ENCODE data around the gene SMAP1.

The SMAP1 gene

DNA sequence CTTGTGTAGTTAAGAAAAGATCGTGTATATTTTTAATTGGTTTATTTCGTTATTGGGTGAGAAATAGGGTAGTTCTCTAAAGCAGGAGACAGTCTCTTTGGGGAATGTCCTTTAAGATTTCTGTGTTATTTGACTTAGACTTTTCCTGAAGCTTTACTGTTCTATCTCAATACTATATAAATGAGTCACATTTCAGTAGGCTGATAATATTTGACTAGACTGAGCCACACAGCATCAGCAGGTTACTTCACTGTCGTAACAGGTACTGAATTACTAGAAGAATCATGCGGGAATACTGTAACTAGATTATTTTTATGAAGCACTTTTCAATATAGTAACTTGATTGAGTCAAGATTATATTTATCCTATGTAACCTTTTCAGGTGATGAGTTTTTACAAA is 1.4 kb downstream of the SMAP1 start:
- Histone ChIP-seq H3K4me1 (peaks cover 0 to 22% (median 2%) of the 10 kb centered on the region in 4 donors), H3K4me3 (peak overlapping the region; percentile 93 to 95), H3K36me3 (no peaks in the 10 kb centered on the region), H3K9me3 (no peaks in the 10 kb centered on the region), H3K27me3 (no peaks in the 10 kb centered on the region), H3K27ac (peak overlapping the region in 1 of 2 donors; percentile 96)
- intact Hi-C loops (cut with DNase I; ENCODE audit: low total_unique reads): loop anchor here (5.0 kb wide), 1 partner anchor 257 kb away; the partner anchor contains the start of gene FAM135A
- TF ChIP-seq, protein P1, sequence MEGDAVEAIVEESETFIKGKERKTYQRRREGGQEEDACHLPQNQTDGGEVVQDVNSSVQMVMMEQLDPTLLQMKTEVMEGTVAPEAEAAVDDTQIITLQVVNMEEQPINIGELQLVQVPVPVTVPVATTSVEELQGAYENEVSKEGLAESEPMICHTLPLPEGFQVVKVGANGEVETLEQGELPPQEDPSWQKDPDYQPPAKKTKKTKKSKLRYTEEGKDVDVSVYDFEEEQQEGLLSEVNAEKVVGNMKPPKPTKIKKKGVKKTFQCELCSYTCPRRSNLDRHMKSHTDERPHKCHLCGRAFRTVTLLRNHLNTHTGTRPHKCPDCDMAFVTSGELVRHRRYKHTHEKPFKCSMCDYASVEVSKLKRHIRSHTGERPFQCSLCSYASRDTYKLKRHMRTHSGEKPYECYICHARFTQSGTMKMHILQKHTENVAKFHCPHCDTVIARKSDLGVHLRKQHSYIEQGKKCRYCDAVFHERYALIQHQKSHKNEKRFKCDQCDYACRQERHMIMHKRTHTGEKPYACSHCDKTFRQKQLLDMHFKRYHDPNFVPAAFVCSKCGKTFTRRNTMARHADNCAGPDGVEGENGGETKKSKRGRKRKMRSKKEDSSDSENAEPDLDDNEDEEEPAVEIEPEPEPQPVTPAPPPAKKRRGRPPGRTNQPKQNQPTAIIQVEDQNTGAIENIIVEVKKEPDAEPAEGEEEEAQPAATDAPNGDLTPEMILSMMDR (IDR thresholded peaks at IDR 0.05): no peak
- DNase-seq: no peak

DNA sequence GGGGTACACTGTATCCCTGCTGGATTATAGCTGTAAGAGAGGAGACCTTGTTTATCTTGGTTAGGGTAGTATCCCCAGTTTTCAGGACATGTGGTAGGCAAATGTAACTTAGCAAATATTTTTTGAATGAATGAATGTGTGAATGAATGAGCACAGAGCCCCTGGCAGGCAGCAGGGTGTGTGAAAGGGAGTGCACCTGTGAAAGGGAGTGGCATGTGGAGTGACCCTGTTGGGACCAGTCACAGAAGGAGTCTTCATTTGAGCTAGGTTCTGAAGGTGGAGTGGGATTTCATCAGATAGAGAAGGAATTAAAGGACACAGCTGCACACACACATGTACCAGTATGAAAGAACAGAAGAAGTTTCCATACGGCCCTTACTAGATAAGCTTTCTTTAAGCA is 4.9 kb downstream of the SMAP1 start:
- intact Hi-C loops (cut with DNase I; ENCODE audit: low total_unique reads): no loop called here
- H3K27ac ChIP-seq: no peak overlapping the region
- no peaks in the 10 kb centered on the region for H3K27me3 ChIP-seq
- H3K36me3 ChIP-seq: no peaks in the 10 kb centered on the region
- no peak overlapping the region for H3K4me3 ChIP-seq
- DNase-seq: no peak
- no peaks in the 10 kb centered on the region for H3K9me3 ChIP-seq
- peaks cover 0 to 17% (median 2%) of the 10 kb centered on the region in 4 donors for H3K4me1 ChIP-seq
- TF ChIP-seq, protein P1 (IDR thresholded peaks at IDR 0.05): no peak

DNA sequence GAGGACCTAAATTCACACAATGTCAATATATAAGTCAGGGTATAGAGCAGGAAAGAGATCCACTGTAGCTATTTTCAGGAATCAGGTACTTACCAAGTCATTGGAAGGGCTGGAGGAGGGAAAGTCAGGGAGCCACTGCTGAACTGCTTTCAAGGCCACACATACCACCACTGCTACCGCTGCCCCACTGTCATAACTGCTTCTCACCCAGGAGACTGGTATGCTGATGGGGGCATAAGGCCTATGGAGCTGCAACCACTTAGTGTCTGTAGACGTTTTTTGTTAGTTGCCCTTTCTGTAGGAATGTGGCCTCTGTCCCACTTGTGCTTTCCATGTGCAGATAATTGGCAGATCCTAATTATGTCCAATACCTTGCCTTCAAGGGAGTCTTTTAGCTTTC is 5.4 kb downstream of the SMAP1 start:
- DNase-seq: no peak

DNA sequence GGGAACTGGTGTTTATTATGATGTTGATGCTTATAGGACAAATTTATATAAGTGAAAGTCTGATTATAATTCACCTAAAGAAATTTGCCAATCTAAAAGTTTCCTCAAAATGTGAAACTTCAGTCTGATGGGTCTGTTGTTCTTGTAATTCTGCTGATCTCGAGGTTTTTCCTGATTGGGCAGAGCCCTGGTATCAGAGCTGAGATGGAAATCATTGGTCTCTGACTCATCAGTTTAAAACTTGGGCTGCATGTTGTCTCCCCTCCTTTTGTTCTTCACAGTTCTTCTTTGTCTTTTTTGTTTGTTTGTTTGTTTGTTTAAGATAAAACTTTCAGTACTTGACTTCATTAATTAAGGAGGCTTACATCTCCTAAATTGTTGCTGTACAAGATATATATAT is 5.9 kb downstream of the SMAP1 start:
- intact Hi-C loops (cut with DNase I; ENCODE audit: low total_unique reads): no loop called here
- H3K4me3 ChIP-seq: no peak overlapping the region
- no peaks in the 10 kb centered on the region for H3K27me3 ChIP-seq
- TF ChIP-seq, protein P1 (IDR thresholded peaks at IDR 0.05): no peak
- no peaks in the 10 kb centered on the region for H3K36me3 ChIP-seq
- DNase-seq: no peak
- no peaks in the 10 kb centered on the region for H3K9me3 ChIP-seq
- peaks cover 0 to 15% (median 2%) of the 10 kb centered on the region in 4 donors for H3K4me1 ChIP-seq
- H3K27ac ChIP-seq: no peak overlapping the region

More for the DNA sequence above, 5.4 kb downstream of the SMAP1 start:
- Histone ChIP-seq H3K9me3 (no peaks in the 10 kb centered on the region), H3K27me3 (no peaks in the 10 kb centered on the region), H3K27ac (no peak overlapping the region), H3K36me3 (no peaks in the 10 kb centered on the region), H3K4me1 (peaks cover 0 to 17% (median 2%) of the 10 kb centered on the region in 4 donors), H3K4me3 (no peak overlapping the region)
- TF ChIP-seq, protein P1 (IDR thresholded peaks at IDR 0.05): no peak
- intact Hi-C loops (cut with DNase I; ENCODE audit: low total_unique reads): no loop called here

DNA sequence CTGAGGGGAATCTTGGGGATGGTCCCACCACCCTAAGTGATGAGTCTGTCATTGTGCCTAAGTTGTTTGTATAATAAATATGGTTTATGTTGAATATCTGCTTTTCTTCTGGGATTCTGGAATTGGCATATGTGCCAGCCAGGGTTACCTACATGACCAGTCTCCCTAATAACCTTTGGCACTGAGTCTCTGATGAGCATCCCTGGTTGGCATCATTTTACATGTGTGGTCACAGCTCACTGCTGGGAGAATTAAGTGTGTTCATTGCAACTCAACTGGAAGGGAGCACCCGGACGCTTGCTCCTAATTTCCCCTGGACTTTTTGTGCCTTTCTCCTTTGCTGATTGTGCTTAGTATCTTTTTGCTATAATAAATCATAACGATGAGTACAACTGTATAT is 8.1 kb downstream of the SMAP1 start:
- Histone ChIP-seq H3K9me3 (no peaks in the 10 kb centered on the region), H3K4me3 (no peak overlapping the region), H3K36me3 (no peaks in the 10 kb centered on the region), H3K27me3 (no peaks in the 10 kb centered on the region), H3K27ac (no peak overlapping the region), H3K4me1 (peaks cover 0 to 5% (median under 1%) of the 10 kb centered on the region in 4 donors)
- TF ChIP-seq, protein P1 (IDR thresholded peaks at IDR 0.05): no peak
- DNase-seq: no peak
- intact Hi-C loops (cut with DNase I; ENCODE audit: low total_unique reads): no loop called here

DNA sequence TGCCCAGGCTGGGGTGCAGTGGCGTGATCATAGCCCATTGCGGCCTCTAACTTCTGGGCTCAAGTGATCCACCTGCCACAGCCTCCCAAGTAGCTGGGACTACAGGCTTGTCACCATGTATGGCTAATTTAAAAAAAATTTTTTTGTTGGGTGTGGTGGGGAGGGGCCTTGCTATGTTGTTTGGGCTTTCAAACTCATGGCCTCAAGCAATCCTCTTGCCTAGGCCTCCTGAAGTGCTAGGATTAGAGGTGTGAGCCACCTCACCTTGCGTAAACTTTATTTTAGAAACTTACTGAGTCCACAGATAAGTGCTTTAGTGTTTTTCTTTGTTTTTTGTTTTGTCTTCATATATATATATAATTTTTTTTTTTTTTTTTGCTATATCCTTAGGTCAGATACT is 9.1 kb downstream of the SMAP1 start:
- H3K36me3 ChIP-seq: no peaks in the 10 kb centered on the region
- TF ChIP-seq, protein P1 (IDR thresholded peaks at IDR 0.05): no peak
- H3K27ac ChIP-seq: no peak overlapping the region
- no peaks in the 10 kb centered on the region for H3K27me3 ChIP-seq
- no peaks in the 10 kb centered on the region for H3K9me3 ChIP-seq
- no peak overlapping the region for H3K4me3 ChIP-seq
- peaks cover 0 to 5% (median 0%) of the 10 kb centered on the region in 4 donors for H3K4me1 ChIP-seq
- intact Hi-C loops (cut with DNase I; ENCODE audit: low total_unique reads): no loop called here
- DNase-seq: no peak
